ENCODE measurements around the gene RAB4B.
"Not testable (repeated sequence)": the region's sequence is repeated elsewhere in the genome, so short reads cannot be mapped to it uniquely, and the experiment has no call there.

RAB4B gene

GRCh38 chr19:40763526-40763925 is 14.5 kb upstream of the RAB4B start:
- no CpG with 5 or more reads among the region's 7 CpGs for WGBS, 2 donors (ENCODE audit: extremely low coverage in 2 of 2, insufficient read length in 2 of 2, insufficient replicate concordance in 1 of 2)

DNA sequence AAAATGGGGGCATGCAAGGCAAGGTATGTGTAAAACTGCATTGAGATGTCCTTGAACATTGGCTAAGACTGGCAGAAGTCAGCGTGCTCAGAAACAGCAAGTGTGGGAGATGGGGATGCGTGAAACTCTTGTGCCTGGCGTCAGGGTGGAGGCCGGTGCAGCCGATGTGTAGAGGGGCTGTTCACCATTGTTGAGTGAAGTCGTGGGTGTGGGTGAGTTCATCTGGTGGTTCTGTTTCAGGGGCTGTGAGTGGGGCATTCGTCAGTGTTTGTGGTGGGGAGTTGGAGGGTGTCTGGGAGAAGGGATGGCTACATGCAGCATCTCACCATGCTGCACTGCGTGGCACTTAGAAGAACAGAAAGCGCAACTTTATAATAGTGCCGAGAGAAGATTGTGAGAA is 14.1 kb upstream of the RAB4B start:
- H2AFZ ChIP-seq (ENCODE audit: low read length): no peak overlapping the region
- DNase-seq (ENCODE audit: low spot score): no peak
- no peaks in the 10 kb centered on the region for H3K27me3 ChIP-seq (ENCODE audit: control insufficient read depth in 3 of 3, insufficient read depth in 3 of 3, low read depth in 1 of 3, low read length in 3 of 3)
- H2BK15ac ChIP-seq (ENCODE audit: low read length): no peak overlapping the region
- no peaks in the 10 kb centered on the region for H3K4me1 ChIP-seq (ENCODE audit: control insufficient read depth in 2 of 2, insufficient read depth in 1 of 2, low read depth in 1 of 2, low read length in 2 of 2)
- H3K14ac ChIP-seq (ENCODE audit: low read length): no peak overlapping the region
- no peaks in the 10 kb centered on the region for H3K9me3 ChIP-seq (replicated peaks in 1 of 2; ENCODE audit: control insufficient read depth in 2 of 2, insufficient read depth in 1 of 2, low read depth in 1 of 2, low read length in 2 of 2)
- H2BK120ac ChIP-seq (ENCODE audit: low read depth, low read length): no peak overlapping the region
- peaks cover 63 to 92% of the 10 kb centered on the region in 2 donors for H3K36me3 ChIP-seq (replicated peaks in 1 of 2; ENCODE audit: control insufficient read depth in 2 of 2, insufficient read depth in 2 of 2, low read length in 2 of 2)
- no peak overlapping the region for H3K23ac ChIP-seq (ENCODE audit: low read depth, low read length, poor library complexity)
- no peak overlapping the region for H3K27ac ChIP-seq (replicated peaks; ENCODE audit: low read length)
- no peak overlapping the region for H4K8ac ChIP-seq (ENCODE audit: low read depth, low read length)
- no peak overlapping the region for H3K4ac ChIP-seq (ENCODE audit: low read length)
- no peak overlapping the region for H3K4me2 ChIP-seq (ENCODE audit: insufficient read depth, low read length, poor library complexity, severe bottlenecking)
- peaks cover 3% of the 10 kb centered on the region for H3K79me1 ChIP-seq (ENCODE audit: low read depth, low read length)
- H2AK5ac ChIP-seq (ENCODE audit: low read depth, low read length): no peak overlapping the region
- H2BK12ac ChIP-seq (ENCODE audit: low read length): peak overlapping the region; percentile 35
- H3K18ac ChIP-seq (ENCODE audit: low read length): no peak overlapping the region
- no peak overlapping the region for H3K9ac ChIP-seq (ENCODE audit: low read depth, low read length, poor library complexity)
- H2BK5ac ChIP-seq (ENCODE audit: low read length): no peak overlapping the region
- WGBS, 2 donors (ENCODE audit: extremely low coverage in 2 of 2, insufficient read length in 2 of 2, insufficient replicate concordance in 1 of 2): no CpG with 5 or more reads among the region's 10 CpGs
- H3K4me3 ChIP-seq (ENCODE audit: low read length in 2 of 2): no peak overlapping the region
- no peak overlapping the region for H4K91ac ChIP-seq (ENCODE audit: low read depth, low read length, poor library complexity)

More at GRCh38 chr19:40763526-40763925, 14.5 kb upstream of the RAB4B start:
- Histone ChIP-seq H3K18ac (ENCODE audit: low read length) (no peak overlapping the region), H3K23ac (ENCODE audit: low read depth, low read length, poor library complexity) (no peak overlapping the region), H3K79me1 (ENCODE audit: low read depth, low read length) (peaks cover 3% of the 10 kb centered on the region), H2BK12ac (ENCODE audit: low read length) (no peak overlapping the region), H3K4me1 (ENCODE audit: control insufficient read depth in 2 of 2, insufficient read depth in 1 of 2, low read depth in 1 of 2, low read length in 2 of 2) (no peaks in the 10 kb centered on the region), H3K4ac (ENCODE audit: low read length) (no peak overlapping the region), H3K9ac (ENCODE audit: low read depth, low read length, poor library complexity) (no peak overlapping the region), H3K4me3 (ENCODE audit: low read length in 2 of 2) (no peak overlapping the region), H2BK120ac (ENCODE audit: low read depth, low read length) (no peak overlapping the region), H2AFZ (ENCODE audit: low read length) (no peak overlapping the region), H3K14ac (ENCODE audit: low read length) (no peak overlapping the region), H3K27me3 (ENCODE audit: control insufficient read depth in 3 of 3, insufficient read depth in 3 of 3, low read depth in 1 of 3, low read length in 3 of 3) (no peaks in the 10 kb centered on the region), H3K27ac (replicated peaks; ENCODE audit: low read length) (no peak overlapping the region), H2BK5ac (ENCODE audit: low read length) (no peak overlapping the region), H3K9me3 (replicated peaks in 1 of 2; ENCODE audit: control insufficient read depth in 2 of 2, insufficient read depth in 1 of 2, low read depth in 1 of 2, low read length in 2 of 2) (no peaks in the 10 kb centered on the region), H4K91ac (ENCODE audit: low read depth, low read length, poor library complexity) (no peak overlapping the region), H2BK15ac (ENCODE audit: low read length) (no peak overlapping the region), H3K36me3 (replicated peaks in 1 of 2; ENCODE audit: control insufficient read depth in 2 of 2, insufficient read depth in 2 of 2, low read length in 2 of 2) (peaks cover 65 to 91% of the 10 kb centered on the region in 2 donors), H2AK5ac (ENCODE audit: low read depth, low read length) (no peak overlapping the region), H4K8ac (ENCODE audit: low read depth, low read length) (no peak overlapping the region), H3K4me2 (ENCODE audit: insufficient read depth, low read length, poor library complexity, severe bottlenecking) (no peak overlapping the region)
- DNase-seq (ENCODE audit: low spot score): no peak

DNA sequence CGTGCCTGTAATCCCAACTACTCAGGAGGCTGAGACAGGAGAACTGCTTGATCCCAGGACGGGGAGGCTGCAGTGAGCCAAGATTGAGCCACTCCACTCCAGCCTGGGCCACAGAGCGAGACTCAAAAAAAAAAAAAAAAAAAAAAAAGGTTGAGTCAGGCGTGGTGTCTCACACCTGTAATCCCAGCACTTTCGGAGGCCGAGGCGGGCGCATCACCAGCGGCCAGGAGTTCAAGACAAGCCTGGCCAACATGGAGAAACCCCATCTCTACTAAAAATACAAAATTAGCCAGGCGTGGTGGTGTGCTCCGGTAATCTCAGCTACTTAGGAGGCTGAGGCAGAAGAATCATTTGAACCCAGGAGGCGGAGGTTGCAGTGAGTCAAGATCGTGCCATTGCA is 11.7 kb upstream of the RAB4B start:
- not testable (repeated sequence) for H3K18ac ChIP-seq (ENCODE audit: low read length); H4K91ac ChIP-seq (ENCODE audit: low read depth, low read length, poor library complexity); H2AK5ac ChIP-seq (ENCODE audit: low read depth, low read length); H3K27ac ChIP-seq (replicated peaks; ENCODE audit: low read length); H3K79me1 ChIP-seq (ENCODE audit: low read depth, low read length); H2BK15ac ChIP-seq (ENCODE audit: low read length); H3K9ac ChIP-seq (ENCODE audit: low read depth, low read length, poor library complexity); H3K27me3 ChIP-seq (ENCODE audit: control insufficient read depth in 3 of 3, insufficient read depth in 3 of 3, low read depth in 1 of 3, low read length in 3 of 3); H2AFZ ChIP-seq (ENCODE audit: low read length); H3K14ac ChIP-seq (ENCODE audit: low read length); H3K4me2 ChIP-seq (ENCODE audit: insufficient read depth, low read length, poor library complexity, severe bottlenecking); H4K8ac ChIP-seq (ENCODE audit: low read depth, low read length); H3K4ac ChIP-seq (ENCODE audit: low read length); H3K4me1 ChIP-seq (ENCODE audit: control insufficient read depth in 2 of 2, insufficient read depth in 1 of 2, low read depth in 1 of 2, low read length in 2 of 2); H2BK12ac ChIP-seq (ENCODE audit: low read length); H2BK5ac ChIP-seq (ENCODE audit: low read length); H3K9me3 ChIP-seq (replicated peaks in 1 of 2; ENCODE audit: control insufficient read depth in 2 of 2, insufficient read depth in 1 of 2, low read depth in 1 of 2, low read length in 2 of 2); DNase-seq (ENCODE audit: low spot score); H2BK120ac ChIP-seq (ENCODE audit: low read depth, low read length); H3K23ac ChIP-seq (ENCODE audit: low read depth, low read length, poor library complexity); H3K4me3 ChIP-seq (ENCODE audit: low read length in 2 of 2)
- peaks cover 43 to 75% of the 10 kb centered on the region in 2 donors for H3K36me3 ChIP-seq (replicated peaks in 1 of 2; ENCODE audit: control insufficient read depth in 2 of 2, insufficient read depth in 2 of 2, low read length in 2 of 2)
- WGBS, 2 donors (ENCODE audit: extremely low coverage in 2 of 2, insufficient read length in 2 of 2, insufficient replicate concordance in 1 of 2): no CpG with 5 or more reads among the region's 13 CpGs

GRCh38 chr19:40768869-40769268 is 9.2 kb upstream of the RAB4B start:
- no peaks in the 10 kb centered on the region for H3K79me1 ChIP-seq (ENCODE audit: low read depth, low read length)
- no peaks in the 10 kb centered on the region for H3K27me3 ChIP-seq (ENCODE audit: control insufficient read depth in 3 of 3, insufficient read depth in 3 of 3, low read depth in 1 of 3, low read length in 3 of 3)
- H3K23ac ChIP-seq (ENCODE audit: low read depth, low read length, poor library complexity): no peak overlapping the region
- no peak overlapping the region for H2AK5ac ChIP-seq (ENCODE audit: low read depth, low read length)
- H3K4me2 ChIP-seq (ENCODE audit: insufficient read depth, low read length, poor library complexity, severe bottlenecking): no peak overlapping the region
- no peak overlapping the region for H2AFZ ChIP-seq (ENCODE audit: low read length)
- no peaks in the 10 kb centered on the region for H3K4me1 ChIP-seq (ENCODE audit: control insufficient read depth in 2 of 2, insufficient read depth in 1 of 2, low read depth in 1 of 2, low read length in 2 of 2)
- no peak for DNase-seq (ENCODE audit: low spot score)
- H4K91ac ChIP-seq (ENCODE audit: low read depth, low read length, poor library complexity): no peak overlapping the region
- no CpG with 5 or more reads among the region's 5 CpGs for WGBS, 2 donors (ENCODE audit: extremely low coverage in 2 of 2, insufficient read length in 2 of 2, insufficient replicate concordance in 1 of 2)
- no peak overlapping the region for H2BK12ac ChIP-seq (ENCODE audit: low read length)
- H2BK120ac ChIP-seq (ENCODE audit: low read depth, low read length): no peak overlapping the region
- H3K4me3 ChIP-seq (ENCODE audit: low read length in 2 of 2): no peak overlapping the region
- H4K8ac ChIP-seq (ENCODE audit: low read depth, low read length): no peak overlapping the region
- H3K9me3 ChIP-seq (replicated peaks in 1 of 2; ENCODE audit: control insufficient read depth in 2 of 2, insufficient read depth in 1 of 2, low read depth in 1 of 2, low read length in 2 of 2): peaks cover 0 to 5% of the 10 kb centered on the region in 2 donors
- no peak overlapping the region for H2BK5ac ChIP-seq (ENCODE audit: low read length)
- no peak overlapping the region for H3K18ac ChIP-seq (ENCODE audit: low read length)
- no peak overlapping the region for H3K27ac ChIP-seq (replicated peaks; ENCODE audit: low read length)
- H3K36me3 ChIP-seq (replicated peaks in 1 of 2; ENCODE audit: control insufficient read depth in 2 of 2, insufficient read depth in 2 of 2, low read length in 2 of 2): peaks cover 22 to 50% of the 10 kb centered on the region in 2 donors
- H3K14ac ChIP-seq (ENCODE audit: low read length): no peak overlapping the region
- H3K9ac ChIP-seq (ENCODE audit: low read depth, low read length, poor library complexity): no peak overlapping the region
- no peak overlapping the region for H3K4ac ChIP-seq (ENCODE audit: low read length)
- H2BK15ac ChIP-seq (ENCODE audit: low read length): no peak overlapping the region
